Measurements from ENCODE around the gene JMJD4.

Gene JMJD4

DNA sequence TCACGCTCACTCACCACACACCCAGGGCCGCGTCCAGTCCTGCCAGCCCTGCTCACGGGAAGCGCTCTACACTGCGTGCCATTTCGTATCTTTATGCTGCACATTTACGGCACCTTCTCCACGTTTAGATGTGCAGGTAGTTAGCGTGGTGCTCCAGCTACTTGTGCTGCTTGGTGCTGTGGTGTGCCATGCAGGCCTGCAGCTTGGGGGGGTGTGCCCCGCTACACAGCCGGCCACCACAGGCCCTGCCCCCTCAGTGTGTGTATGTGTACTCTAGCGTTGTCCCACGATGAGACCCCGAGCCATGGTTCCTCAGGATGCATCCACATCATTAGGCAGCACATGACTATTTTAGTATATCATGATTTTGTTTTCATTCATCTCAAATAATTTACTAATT is 38.5 kb upstream of the JMJD4 start:
- TF ChIP-seq, protein P1, sequence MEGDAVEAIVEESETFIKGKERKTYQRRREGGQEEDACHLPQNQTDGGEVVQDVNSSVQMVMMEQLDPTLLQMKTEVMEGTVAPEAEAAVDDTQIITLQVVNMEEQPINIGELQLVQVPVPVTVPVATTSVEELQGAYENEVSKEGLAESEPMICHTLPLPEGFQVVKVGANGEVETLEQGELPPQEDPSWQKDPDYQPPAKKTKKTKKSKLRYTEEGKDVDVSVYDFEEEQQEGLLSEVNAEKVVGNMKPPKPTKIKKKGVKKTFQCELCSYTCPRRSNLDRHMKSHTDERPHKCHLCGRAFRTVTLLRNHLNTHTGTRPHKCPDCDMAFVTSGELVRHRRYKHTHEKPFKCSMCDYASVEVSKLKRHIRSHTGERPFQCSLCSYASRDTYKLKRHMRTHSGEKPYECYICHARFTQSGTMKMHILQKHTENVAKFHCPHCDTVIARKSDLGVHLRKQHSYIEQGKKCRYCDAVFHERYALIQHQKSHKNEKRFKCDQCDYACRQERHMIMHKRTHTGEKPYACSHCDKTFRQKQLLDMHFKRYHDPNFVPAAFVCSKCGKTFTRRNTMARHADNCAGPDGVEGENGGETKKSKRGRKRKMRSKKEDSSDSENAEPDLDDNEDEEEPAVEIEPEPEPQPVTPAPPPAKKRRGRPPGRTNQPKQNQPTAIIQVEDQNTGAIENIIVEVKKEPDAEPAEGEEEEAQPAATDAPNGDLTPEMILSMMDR (IDR thresholded peaks at IDR 0.05), result no peak

DNA sequence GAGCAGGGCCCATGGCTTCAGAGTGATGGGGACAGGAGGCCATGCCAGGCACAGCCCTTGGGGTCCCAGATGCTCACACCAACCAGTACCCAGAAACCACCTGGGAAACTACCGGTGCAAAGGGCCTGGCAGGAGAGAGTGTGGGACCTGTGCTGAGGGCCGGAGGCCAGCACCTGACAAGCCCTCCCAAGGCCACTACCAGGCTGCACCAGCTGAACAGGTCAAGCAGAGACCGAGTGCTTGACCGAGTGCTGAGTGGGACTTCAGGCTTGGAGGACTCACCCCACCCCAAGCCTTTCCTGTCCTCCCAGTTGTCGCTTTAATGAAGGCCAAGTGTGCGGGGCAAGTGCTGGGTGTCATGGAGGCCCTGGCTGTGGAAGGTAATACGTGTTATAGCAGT is 36.7 kb upstream of the JMJD4 start:
- TF ChIP-seq, protein P1 (IDR thresholded peaks at IDR 0.05), result no peak

DNA sequence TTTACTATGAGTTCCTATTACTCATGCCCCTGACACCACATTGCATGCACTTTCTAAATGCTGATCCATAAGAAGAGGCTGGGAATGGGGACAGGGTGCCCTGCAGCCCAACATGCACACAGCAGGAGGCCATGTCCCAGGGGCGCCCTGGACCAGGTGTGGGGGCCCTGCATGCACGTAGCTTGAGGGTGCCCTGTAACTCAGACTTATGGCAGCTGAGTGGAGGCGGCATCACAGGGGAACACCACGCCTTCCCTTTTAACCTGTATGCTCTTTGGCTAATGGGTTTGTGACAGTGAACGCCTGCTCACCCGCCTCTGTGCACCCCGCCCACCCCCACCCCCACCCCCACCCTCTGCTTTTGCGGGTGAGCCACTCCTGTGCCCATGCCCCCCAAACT is 36.2 kb upstream of the JMJD4 start:
- TF ChIP-seq, protein P1 (IDR thresholded peaks at IDR 0.05), result no peak

DNA sequence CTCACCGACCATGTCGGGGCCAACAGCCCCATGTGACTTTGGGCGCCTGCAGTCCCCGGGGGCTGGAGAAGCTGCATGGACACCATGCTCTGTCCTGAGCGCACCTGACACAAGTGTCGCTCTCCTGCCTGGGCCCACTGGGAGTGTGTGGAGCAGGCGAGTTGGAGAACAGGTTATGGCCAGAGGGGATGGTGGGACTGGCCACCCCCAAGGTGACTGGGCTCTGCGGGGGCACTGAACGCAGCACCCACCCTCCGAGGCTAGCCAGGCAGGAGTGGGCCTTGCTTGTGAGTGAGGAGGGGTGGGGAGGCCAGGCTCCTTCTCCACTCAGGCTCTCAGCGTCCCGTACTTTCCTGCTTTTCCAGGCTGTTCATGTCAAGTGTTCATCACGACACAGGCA is 35.7 kb upstream of the JMJD4 start:
- TF ChIP-seq, protein P1 (IDR thresholded peaks at IDR 0.05), result no peak

DNA sequence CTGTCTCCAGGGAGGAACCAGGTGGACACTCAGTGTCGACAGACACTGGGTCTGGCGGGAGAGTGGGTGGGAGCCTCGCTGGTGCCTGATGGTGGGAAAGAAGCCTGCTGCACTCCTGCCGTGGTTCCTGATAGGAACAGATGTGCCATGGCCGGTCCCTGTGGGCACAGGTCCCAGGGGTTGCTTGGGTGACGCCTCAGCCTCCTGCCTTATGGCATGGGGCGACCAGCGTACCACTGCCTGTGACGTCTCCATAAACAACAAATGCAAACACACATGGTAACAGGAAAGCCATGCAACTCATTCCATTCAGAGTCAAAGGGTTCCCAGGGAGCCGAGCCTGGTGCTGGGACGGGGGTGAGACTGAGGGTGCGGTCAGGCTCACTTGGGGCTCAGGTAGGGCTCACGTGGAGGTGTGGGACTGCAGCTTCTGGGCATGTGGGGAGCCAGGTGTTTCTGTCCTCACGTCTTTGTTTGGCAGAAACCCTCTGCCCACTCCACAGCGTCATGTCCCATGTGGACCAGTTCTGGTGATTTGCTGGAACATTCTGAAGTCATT is 34.9 kb upstream of the JMJD4 start:
- TF ChIP-seq, protein P1 (IDR thresholded peaks at IDR 0.05), result no peak

DNA sequence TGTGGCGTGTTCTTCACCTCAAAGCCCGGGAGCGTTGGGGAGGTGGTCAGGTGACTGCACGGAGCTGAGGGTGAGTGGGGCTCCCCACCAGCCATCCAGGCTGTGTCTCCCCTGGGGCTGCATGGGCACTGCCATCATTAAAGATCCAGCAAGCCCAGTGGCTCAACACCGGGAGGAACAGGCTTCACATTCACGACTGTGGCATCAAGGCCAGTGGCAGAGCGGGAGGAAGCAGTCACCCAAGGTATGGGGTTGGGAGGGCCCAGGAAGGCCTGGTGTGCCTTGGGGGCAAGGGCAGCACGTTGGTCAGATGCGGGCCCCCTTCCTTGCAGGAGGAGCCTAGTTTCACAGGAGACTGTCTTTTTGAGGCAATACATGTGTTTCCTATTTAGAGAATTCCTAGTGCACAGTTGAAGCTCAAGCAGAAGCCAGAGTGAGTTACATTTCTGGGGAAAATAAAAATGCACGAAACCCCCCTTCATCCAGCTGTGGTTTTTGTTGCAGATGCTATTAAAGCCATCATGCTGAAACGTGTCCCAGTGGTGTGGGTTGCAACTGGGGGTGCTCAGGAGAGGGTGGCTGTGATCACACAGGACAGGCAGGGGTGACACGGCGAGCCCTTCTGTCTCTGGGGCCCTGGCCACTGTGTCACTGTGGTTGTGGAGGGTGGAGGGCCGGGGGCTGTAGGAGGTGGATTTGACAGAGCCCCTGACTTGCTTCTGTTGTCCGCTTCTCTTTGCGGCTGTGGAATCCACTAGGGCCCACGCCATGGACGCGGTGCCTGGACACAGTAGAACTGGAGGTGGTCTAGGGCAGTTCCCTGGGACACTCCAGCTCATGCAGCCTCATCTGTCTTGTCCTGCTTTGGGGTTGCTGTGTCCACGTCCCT is 34.2 kb upstream of the JMJD4 start:
- TF ChIP-seq, protein P1 (IDR thresholded peaks at IDR 0.05), result no peak

DNA sequence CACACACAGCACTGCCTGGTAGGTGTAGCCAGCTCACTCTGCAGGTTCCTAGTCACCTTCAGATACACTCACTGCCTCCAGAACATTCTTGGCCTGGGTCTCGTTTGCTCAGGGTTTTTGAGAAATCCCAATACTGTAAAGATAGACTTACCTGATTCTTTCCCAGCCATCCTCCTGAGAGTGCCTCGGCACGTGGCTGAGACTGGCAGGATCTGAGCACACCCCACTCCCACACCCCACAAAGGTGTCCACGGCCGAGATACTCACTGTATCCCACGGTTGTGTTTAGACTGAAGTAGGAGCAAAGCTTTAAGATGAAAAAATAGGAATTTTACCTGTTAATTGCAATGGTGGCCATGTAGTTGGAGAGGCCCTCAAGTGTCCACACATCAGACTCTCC is 33.5 kb upstream of the JMJD4 start:
- TF ChIP-seq, protein P1 (IDR thresholded peaks at IDR 0.05), result no peak
